Posterior vena cava (tissue), 2 donors: ENCODE data around the gene GRM8. TPM values are rescaled to one million over a fixed set of nuclear protein-coding genes. Genes with fewer than 3 reads are reported as not detected.

Experiments
- DNase-seq: peaks from one replicate; pipeline ENCODE4 v3.0.0-alpha.2; 2020; ENCODE audit warnings: low spot score
- intact Hi-C, 2 donors: fragments of 100-400 bp; cut with DNase I; formaldehyde crosslinking; loops; one replicate each; pipeline versions ENCODE4 v1.14.1 to v1.14.2; 2022 to 2023
- total RNA-seq, 2 donors: library from RNA; stranded (reverse); fragmentation: NEBNext Ultra II Directional; extraction: Animal tissue kit (Norgen Biotek cat#: 25700); gene quantifications; one replicate each; pipeline ENCODE4 v1.2.1, GENCODE V29; 2021
- donor health status: DM: yes; HTN: yes; CAD: no.
- donor health status: DM: yes; HTN: yes; CAD: no.

GRM8 gene
- total RNA-seq, 2 donors from 2014 or later, result not detected

DNA sequence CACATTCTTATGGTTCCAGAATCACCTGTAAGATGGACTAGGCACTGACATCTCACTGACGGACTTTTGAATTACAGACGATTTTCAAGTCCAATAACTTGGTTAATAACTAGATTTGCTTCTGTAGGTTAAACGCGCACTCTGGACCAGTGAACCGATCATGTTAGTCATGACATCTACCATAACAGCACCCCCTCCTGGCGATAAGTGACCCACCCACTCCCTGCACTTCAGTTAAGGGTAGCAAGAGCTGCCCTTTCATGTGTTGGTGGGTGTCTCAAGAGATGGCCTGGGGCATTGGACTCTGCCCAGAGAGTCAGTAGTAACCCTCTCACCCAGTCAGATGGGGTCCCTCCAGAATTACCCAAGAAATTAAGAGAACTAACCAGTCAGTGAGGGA, 12.9 kb downstream of the GRM8 start:
- intact Hi-C loops, result no loop called here
- no peak for DNase-seq

DNA sequence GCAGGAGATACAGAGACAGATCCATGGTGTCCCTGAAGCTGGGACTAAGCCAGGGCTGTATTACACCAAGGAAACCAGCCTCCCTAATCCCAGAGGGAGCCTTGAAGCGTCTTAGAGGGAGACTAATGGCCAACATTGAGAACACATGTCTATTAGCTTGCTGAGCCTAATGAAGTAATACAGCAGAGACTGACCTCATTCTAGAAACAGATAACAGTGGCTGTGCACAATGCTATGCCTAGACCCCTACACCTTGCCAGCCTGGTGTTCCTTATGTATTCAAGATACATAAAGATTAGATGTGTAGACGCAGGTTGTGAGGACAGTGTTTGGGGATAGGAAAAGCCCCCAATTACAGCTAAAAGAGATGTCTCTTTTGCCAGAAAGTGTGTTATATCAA, 19.1 kb downstream of the GRM8 start:
- DNase-seq, result no peak
- intact Hi-C loops, result no loop called here

DNA sequence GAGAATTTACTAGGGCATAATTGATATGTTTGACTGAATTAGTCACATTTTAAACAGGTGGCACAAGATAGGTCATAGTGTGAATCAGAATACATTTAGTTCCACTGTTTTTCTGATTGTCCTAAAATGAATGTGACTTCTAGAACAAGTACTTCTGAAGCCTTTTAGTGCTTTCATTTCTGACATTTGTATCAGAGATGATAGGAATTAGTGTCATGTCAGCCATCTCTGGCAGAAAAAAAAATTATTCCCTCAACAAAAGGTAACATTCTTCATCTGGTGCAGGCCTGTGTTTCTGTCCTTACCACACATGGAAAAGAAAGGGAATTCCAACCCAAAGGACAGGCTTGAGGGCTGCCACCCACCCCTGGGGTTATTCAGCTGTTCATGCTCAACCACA, 21.3 kb downstream of the GRM8 start:
- intact Hi-C loops, result no loop called here
- DNase-seq, result no peak

DNA sequence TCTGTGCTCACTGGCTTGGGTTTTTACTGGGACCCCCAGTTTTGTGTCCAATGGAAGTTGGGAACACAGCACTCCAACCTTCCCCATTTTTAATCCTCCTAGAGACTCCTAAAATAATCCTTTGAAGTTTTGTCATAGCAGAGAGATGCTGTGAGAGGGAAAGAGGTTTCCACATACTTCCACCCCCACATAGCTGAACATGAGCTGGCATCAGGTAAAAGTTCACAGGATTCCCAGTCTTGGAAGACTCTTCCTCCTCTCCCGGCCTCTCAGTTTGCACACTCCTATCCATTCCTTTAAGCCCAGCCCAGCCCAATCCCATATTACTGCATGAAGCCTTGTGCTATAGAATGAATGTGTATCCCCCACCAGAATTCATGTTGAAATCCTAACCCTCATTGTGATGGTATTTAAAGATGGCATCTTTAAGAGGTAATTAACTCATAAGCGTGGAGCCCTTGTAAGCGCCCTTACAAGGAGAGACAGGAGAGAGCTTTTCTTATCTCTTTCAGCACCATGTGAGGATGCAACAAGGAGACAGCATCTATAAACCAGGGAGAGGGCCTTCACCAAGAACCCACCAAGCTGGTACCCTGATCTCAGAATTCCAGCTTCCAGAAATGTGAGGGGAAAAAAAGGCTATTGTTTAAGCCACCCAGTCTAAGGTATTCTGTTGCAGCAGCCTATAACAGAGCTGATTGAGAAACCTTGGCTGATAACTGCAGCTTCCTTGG, 22.4 kb downstream of the GRM8 start:
- no peak for DNase-seq
- intact Hi-C loops, result no loop called here

GRCh38 chr7:127226685-127227374, 25.9 kb downstream of the GRM8 start:
- DNase-seq, result no peak
- intact Hi-C loops, result no loop called here

GRCh38 chr7:127221731-127222130, 31.0 kb downstream of the GRM8 start:
- intact Hi-C loops, result no loop called here
- DNase-seq, result no peak

GRCh38 chr7:127214956-127215718, 37.6 kb downstream of the GRM8 start:
- intact Hi-C loops, result no loop called here

DNA sequence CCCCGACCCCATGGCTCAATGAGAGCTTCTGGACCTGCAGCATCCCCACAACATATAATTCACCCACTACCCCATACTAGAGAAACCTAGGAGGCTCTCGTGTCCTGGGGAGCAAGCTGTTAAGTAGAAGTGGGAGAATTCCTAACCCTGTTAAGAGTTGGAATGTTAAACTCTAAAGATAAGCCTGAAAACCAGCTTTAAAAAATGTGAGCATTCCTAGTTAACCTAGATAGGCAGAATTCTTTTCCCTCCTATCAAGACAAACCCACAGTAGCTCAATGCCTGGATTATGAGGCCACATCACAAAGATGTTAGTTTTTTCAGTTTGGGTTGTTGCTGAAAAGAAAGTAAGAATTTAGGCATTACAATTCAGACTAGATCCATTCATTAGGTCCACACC, 42.9 kb downstream of the GRM8 start:
- intact Hi-C loops, result no loop called here
- DNase-seq, result no peak

More at GRCh38 chr7:127214956-127215718, 37.6 kb downstream of the GRM8 start:
- DNase-seq, result no peak

GRCh38 chr7:127208860-127209259, 43.9 kb downstream of the GRM8 start:
- intact Hi-C loops, result no loop called here
- DNase-seq, result no peak

DNA sequence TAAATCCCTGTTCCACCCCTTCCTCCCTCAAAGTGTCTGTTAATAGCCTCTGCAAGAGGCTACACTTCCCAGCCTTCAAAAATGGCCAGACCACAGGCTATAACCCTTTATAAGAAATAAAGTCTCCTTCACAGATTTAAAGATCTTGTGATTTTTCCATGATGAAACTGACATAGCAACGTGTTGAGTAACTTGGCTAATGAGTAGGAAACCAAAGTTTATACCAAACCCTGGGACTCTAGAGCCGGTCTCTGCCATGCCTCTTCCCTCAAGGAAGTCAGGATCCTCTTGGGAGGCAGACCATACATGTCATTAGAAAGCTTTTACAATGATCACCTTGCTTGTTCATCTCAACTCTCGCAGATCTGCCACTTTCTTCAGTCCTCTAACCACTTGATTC, 44.4 kb downstream of the GRM8 start:
- intact Hi-C loops, result no loop called here
- DNase-seq, result no peak

- intact Hi-C loops, result no loop called here
- no peak for DNase-seq
Measured at GRCh38 chr7:127207806-127208205, 44.9 kb downstream of the GRM8 start.

DNA sequence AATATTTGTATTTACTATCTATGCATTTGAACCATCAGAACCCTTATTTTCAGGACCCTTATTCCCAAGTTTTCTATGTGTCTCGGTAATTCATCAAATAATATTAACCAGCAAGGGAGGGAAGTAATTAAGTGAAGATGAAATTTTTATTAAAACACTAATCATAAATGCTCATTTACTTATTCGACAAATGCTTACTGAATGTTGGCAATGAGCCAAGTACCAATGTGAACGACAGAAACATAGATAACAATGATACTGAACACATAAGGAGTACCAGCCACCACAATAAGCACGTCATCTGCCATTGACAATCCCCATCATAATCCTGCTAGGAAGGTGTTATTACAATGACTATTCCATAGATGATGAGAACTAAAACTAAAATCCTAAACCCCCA, 45.5 kb downstream of the GRM8 start:
- intact Hi-C loops, result no loop called here
- DNase-seq, result no peak

GRCh38 chr7:127194571-127194970, 58.2 kb downstream of the GRM8 start:
- intact Hi-C loops, result no loop called here
- no peak for DNase-seq

- intact Hi-C loops, result no loop called here
- DNase-seq, result no peak
Measured at GRCh38 chr7:127189886-127190285, 62.9 kb downstream of the GRM8 start.

DNA sequence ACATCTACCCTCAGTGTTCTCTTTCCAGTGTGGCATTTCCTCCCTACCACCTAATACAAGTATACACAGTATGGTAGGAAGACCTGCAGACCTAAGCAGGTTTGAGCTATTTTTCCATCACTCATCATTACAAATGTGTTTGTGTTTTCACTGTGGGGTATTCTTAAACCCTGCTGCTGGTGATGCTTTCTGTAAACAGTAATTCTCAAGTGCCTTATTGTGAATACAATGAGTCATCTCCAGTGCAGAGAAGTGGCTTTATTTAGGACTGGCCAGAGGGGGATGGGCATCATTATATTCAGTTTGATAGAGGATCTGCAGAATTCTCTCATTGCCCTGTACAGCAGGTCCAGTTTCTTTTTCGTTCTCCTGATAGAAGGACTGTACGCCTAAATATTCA, 63.7 kb downstream of the GRM8 start:
- intact Hi-C loops, result no loop called here
- no peak for DNase-seq

- no peak for DNase-seq
- intact Hi-C loops, result no loop called here
Measured at GRCh38 chr7:127187740-127188139, 65.0 kb downstream of the GRM8 start.

- intact Hi-C loops, result no loop called here
- DNase-seq, result no peak
Measured at GRCh38 chr7:127186686-127187085, 66.1 kb downstream of the GRM8 start.

- no peak for DNase-seq
- intact Hi-C loops, result no loop called here
Measured at GRCh38 chr7:127177156-127177555, 75.6 kb downstream of the GRM8 start.

DNA sequence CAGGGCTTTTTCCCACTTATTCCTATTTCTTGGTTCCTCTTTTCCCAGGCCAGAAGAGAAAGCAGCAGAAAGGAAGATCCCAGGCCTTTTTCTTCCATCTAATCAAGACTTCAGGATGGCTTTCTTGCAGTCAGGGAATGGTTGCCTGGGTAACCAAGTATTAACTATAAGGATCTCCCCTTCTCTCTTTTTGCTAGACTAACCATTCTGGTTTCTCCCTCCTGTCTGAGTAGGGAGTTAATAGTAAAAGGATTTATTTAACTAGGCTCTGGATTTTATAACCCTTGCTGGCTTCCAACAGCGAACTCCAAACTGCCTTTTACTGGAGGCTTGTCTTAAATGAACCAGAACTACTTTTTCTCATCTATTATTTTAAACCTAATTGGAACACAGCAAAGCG, 90.4 kb downstream of the GRM8 start:
- DNase-seq, result no peak
- intact Hi-C loops, result no loop called here

DNA sequence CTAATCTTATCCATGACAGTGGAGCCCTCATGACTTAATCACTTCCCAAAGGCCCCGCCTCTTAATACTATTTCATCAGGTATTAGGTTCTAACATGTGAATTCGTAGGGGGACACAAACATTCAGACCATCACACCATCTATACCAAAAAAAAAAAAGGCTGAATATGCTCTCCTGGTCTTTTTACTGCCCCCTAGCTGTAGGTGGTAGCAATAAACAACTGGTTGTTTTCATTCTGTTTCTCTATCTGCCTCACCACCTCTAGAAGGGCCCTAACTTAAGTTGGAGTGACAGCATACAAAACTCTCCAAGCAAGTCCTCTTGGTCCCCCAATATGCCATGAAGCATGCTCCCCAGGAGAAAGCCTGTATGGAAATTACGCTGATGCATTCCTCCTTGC, 94.1 kb downstream of the GRM8 start:
- no peak for DNase-seq
- intact Hi-C loops, result no loop called here

DNA sequence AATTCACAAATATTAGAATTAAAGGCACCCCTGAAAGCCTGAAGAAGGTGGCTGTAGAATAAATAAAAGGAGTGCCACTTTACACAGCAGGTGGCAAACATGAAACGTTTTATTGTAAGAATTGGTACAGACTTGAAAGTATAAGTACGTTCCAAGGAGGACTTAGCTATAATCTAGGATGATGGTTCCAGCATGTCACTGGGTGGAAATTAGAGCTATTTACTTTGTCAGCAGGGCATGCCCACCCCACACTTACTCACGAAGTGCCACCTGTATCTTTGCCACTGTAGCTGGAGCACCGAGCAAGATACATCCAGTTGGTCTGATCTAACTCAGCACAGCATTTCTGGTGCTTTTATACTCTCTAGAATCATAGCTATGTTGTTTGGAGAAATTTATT, 97.8 kb downstream of the GRM8 start:
- intact Hi-C loops, result no loop called here
- no peak for DNase-seq
